Endothelial cell of umbilical vein (primary cell): ENCODE data around the gene SRCIN1.

Experiments used
- CTCF ChIP-seq, 2 donors: IDR thresholded peaks; 1 replicate in 1 of 2; 2 replicates in 1 of 2; pipeline ENCODE4 v1.5.1; 2011; ENCODE audit warnings: low read length in 2 of 2, mild to moderate bottlenecking in 2 of 2, moderate library complexity in 2 of 2, control low read depth in 1 of 2, inconsistent platforms in 1 of 2, low read depth in 1 of 2; ENCODE audit not compliant: insufficient read depth in 1 of 2; ENCODE audit errors: extremely low read depth in 1 of 2
- EZH2 ChIP-seq: IDR thresholded peaks from 2 replicates; pipeline ENCODE4 v1.6.1; 2012; ENCODE audit warnings: borderline replicate concordance, low read depth, mild to moderate bottlenecking, moderate library complexity, low read length, inconsistent platforms; ENCODE audit not compliant: severe bottlenecking
- JUN ChIP-seq: IDR thresholded peaks from 2 replicates; pipeline ENCODE4 v1.6.1; 2011; ENCODE audit warnings: borderline replicate concordance, low read depth; ENCODE audit not compliant: insufficient read length, insufficient read depth
- MYC ChIP-seq: IDR thresholded peaks from one replicate; pipeline ENCODE4 v1.6.1; 2011; ENCODE audit warnings: mild to moderate bottlenecking, low read depth, low read length
- POLR2A ChIP-seq: IDR thresholded peaks from 2 replicates; pipeline ENCODE4 v1.6.1; 2012; ENCODE audit warnings: low read depth, mild to moderate bottlenecking, control low read depth, low read length
- POLR2AphosphoS5 ChIP-seq: IDR thresholded peaks from 2 replicates; pipeline ENCODE4 v1.6.1; 2012; ENCODE audit warnings: low read depth, mild to moderate bottlenecking, control low read depth, low read length, moderate library complexity; ENCODE audit not compliant: insufficient read depth
- TF ChIP-seq, protein P1 (sequence below): IDR thresholded peaks from 2 replicates; pipeline ENCODE4 v1.6.1; 2011; ENCODE audit not compliant: insufficient read depth, insufficient read length

GRCh38 chr17:38584350-38584925 is 21.3 kb downstream of the SRCIN1 start:
- TF ChIP-seq MYC: no peak
- peak; percentile 93 to 98 for TF ChIP-seq CTCF (IDR thresholded peaks at IDR 0.05; ENCODE audit: extremely low read depth in 1 of 2, insufficient read depth in 1 of 2, low read depth in 1 of 2, low read length in 2 of 2)
- TF ChIP-seq POLR2A: no peak
- no peak for TF ChIP-seq EZH2
- no peak for TF ChIP-seq JUN
- TF ChIP-seq POLR2AphosphoS5: no peak
- TF ChIP-seq, protein P1, sequence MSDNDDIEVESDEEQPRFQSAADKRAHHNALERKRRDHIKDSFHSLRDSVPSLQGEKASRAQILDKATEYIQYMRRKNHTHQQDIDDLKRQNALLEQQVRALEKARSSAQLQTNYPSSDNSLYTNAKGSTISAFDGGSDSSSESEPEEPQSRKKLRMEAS: no peak
